Stimulated activated CD4-positive, alpha-beta T cell treated with anti-CD3 and anti-CD28 coated beads, Interleukin-4, amount 100 ng/mL, for 4 hours (primary cell): ENCODE data around the gene PIM2.

ENCODE experiments used
- DNase-seq, 2 experiments: peaks; one replicate each; pipeline ENCODE4 v3.0.0-alpha.2; 2020

The PIM2 gene

DNA sequence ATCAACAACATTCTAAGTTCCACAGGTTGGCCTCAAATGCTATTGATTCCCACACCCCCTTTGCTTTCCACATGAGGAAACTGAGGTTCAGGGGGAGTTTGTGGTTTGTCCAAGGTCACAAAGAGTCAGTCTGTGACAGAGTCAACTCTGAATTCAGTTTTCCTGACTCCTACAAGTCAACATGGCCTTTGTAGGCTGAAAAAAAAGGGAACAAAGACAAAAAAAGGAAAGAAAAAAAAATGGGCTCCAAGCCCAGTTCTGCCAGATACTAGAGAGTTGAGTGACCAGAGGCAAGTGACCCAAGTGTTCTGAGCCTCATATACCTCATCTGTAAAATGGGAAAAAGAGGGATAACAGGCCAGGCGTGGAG lies 16.5 kb upstream of the PIM2 start:
- DNase-seq, result no peak

DNA sequence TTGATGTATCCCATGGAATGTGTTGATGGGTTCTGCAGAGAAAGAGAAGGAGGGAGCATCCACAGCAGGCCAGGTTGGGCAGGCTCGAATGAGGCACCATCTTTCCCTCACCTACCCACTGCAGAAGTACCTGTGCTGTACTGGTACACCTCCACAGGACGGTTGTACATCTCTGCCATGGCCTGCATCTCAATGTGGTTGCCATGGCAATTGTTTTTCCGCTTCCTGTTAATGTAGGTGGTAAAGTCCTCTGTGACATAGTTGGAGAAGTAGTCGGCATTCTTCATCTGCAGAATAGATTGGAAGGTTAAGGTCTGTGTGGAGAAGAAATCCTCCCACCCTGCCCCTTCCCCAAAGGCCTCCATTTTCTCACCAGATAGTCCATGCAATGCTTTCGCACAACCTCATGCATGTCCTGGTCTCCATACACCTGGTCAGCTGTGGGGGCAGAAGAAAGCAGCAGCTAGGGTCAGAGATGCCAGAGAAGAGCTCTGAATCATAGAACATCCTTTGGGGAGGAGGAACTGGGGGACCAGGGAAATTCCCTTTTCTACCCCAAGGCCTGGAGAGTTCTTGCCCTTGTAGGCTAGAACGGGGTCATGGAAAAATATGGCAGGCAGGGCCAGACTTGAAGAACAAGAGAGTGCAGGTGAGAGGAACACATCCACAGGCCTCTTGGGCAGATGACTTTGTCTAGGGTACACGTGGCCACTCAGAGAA lies 15.9 kb upstream of the PIM2 start:
- DNase-seq, result peak in 1 of 2 experiments; percentile 47

DNA sequence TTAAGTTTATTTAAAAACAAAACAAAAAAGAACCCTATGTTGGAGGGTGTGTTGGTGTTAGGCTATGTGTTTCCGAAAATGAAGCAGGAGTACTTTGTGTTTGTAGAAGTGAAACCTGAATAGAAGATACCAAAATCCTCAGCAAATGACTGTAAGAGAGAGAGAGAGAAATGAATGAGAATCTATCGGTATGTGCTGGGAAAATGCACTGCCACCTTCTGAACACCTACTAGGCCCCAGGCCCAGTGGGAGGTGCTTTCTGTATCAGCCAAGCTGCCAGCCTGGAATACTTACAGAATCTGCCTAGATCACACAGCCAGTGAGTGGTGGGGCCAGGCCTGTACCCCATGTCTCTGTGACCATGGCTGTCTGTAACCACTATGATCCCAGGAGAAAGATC lies 14.9 kb upstream of the PIM2 start:
- no peak for DNase-seq

- no peak for DNase-seq
Measured at GRCh38 chrX:48927736-48928382, 9.0 kb upstream of the PIM2 start.

GRCh38 chrX:48927123-48927522 lies 8.3 kb upstream of the PIM2 start:
- DNase-seq, result no peak

DNA sequence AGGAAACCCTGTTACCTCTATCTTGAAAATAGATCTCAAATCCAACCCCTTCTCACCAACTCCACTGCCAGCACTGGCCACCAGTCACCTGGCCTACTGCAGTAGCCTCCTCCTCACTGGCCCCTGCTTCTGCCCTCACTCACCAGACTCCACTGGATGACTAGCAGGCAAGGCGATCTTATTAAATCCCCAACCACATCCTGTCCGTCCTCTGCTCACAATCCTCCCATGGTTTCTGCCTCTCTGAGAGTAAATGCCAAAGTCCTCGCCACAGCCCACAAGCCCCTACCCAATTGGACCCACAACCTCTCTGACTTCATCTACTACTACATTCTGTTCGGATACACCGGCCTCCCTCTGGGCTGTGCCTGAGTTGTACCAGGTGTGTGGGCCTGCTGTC lies 5.4 kb upstream of the PIM2 start:
- no peak for DNase-seq

DNA sequence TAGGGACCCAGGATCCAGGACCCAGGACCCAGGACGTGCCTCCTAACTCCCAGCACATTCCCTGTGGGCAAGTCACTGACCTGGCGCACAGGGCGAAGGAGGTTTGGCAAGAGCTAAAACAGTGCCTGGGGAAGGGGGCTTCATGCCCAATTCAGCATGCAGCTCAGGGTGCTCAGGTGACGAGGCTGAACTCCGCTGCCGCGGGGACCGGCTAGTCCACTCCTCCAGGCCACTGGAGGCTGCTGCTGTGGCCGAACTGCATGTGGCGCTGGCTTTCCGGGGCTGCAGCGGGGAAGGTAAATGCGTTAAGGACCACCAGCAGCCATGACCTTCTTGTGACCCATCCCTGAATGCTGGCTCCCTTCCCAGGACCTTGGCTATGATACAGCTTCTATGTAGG lies 4.9 kb upstream of the PIM2 start:
- no peak for DNase-seq

DNA sequence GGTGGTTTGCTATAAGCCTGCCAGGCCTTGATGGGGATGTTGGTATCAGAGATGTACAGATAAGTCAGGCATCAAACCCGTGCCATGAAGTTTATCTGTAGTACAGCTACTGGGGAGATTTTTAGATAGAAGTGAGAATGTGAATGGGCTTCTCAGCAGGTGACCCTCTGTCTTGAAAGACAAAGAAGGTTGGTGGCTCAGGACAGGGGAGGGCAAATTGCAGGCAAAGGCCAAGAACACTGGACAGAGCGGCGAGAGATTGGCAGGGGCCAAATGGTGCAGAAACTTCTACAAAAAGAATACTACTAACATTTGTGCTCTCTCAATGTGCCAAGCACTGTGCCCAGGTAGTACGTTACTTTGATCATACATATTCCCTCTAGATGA lies 1.9 kb upstream of the PIM2 start:
- no peak for DNase-seq

DNA sequence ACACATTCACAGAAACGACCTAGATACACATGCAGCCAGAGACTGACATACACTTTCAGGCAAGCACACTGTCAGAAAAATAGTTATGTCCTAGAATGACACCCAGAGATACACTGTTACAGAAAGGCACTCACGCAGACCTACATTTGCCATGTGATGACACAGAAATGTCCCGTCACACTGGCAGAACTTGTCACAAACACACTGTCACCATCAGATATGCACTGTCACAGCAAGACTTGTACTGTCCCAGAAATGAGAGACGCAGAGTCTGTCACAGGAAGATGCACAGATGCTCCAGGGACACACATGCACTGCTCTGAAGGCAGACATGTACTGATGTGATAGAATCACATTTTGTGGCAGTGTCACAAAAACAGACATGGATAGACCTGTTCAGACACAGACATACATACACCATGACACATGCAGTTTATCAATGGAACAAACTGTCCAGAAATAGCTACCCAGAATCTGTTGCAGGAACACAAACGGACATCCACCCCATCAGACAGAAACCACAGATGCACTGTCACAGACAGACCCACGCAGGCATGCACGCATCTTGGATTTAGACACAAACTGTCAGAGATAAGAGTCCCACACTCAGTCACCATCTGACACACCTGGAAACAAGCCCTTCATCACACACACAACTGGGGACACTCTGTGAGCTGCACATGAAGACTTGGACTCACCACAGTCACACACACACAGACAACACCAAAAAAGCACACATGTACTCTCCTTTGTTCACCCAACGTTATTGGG lies 1.3 kb upstream of the PIM2 start:
- no peak for DNase-seq

- DNase-seq, result no peak
Measured at GRCh38 chrX:48919360-48919841, 577 bp upstream of the PIM2 start.

DNA sequence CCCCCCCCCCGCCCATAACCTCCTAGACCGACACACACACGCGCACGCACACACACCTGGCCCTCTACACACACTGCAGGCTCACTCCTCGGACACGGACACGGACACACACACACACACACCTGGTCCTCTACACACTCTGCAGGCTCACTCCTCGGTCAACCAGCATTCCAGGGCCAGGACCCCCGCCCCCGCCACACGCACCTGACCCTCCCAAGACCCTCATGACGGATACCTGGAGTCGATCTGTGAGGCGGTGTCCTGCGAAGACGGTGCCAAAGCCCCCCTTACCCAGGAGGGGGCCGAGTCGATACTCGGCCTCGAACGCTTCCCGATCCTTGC lies 552 bp downstream of the PIM2 start:
- DNase-seq, result no peak

DNA sequence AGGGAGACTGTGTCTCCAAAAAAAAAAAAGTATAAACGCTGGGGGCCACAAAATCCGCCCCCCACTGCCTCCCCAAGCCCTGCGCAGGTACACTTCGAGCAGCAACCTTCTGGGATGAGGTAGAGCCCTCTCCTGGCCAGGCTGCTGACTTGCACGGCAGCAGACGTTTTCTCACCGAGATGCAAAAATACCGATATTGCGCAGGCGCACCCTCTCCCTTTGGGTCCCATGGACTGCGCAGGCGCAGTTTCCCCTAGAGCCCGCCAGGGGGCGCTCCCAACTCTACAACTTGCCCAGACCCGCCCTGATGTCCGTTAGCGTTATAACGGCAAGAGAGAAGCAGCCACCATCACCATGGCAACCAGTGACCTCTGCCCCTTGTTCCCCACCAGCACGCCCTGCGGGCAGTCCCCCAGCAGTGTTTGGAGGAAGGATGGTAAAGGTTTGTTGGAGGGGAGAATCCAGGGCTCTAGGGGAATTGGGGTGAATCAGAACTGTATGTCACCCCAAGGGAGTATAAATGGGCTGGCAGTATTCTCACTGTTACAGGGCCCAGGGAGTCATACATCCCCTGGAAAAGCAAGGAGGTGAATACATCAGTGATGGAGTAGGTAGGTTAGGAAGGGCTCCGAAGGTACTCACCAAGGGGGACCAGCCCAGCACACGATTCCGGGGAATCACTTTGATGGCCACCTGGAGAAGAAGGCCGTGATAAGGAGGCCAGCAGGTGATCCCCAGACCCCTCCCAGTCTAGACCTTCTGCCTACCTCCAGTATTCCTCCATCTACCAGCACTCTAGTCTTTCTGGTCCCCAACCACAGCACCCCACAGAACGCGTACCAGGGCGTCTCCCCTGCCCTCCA lies 1.5 kb downstream of the PIM2 start:
- DNase-seq, result peak; percentile 76 to 84

GRCh38 chrX:48914593-48915493 lies 4.0 kb downstream of the PIM2 start:
- no peak for DNase-seq

- DNase-seq, result no peak
Measured at GRCh38 chrX:48913605-48914366, 5.0 kb downstream of the PIM2 start.

DNA sequence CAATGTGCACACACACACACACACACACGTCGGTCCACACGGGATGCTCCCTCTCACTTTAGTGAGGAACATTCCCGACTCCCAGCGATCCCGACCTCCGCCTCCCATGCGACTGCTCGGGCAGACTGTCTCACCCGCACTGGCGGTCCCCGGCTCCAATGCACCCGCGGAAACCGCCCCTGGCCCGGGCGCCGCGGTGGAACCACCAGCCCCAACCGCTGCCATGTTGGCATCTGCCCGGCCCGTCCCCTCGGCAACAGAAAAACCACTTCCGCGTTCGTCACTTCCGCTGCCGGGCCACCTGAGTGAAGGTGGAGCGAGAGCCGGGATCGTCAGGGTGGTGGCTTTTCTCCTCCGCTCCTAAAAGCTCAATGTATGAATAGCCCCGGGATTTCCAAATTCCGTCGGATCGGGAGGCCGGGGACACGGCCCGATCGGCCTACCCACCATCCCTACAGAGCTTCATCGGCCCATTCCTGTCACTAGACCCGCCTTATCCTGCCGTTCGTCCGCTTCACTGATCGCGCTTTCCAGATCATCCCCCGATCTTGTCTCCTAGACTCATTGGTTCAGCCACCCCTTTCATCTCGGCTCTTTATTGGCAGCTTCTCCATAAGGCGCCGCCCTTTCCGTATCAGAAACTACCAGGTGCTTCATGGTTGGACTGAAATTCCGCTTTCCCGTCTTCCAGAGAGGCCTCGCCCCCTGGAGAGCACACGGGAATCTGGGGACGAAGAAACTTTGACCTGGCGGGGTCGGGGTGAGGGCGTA lies 7.2 kb downstream of the PIM2 start, which contains the start of gene SLC35A2:
SLC35A2 (minus strand) TSS at position 235 of the 771 bp plus-strand sequence; CDS start at position 225, 10 bp downstream.
- peak; percentile 78 to 83 for DNase-seq

- DNase-seq, result no peak
Measured at GRCh38 chrX:48910926-48911411, 7.9 kb downstream of the PIM2 start.

GRCh38 chrX:48909703-48910294 lies 9.0 kb downstream of the PIM2 start:
- no peak for DNase-seq

DNA sequence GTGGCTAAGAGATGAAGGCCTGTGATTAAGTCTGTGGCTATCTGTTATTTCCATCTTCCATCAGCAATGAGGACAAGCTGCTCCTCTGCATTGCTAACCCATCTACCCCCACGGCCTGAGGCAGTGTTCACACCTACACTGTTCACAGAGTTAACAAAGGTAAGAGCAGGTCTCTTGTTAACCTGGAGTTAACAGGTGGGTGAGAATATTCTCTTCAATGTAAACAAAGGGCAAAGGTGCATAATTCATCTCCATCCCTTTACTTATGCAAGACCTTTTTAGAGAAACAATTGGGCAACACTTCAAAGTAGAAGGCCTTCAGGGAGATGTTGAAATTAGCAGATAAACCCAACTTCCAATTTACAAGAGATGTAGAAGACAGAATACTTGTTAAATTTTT lies 10.2 kb downstream of the PIM2 start:
- DNase-seq, result no peak

DNA sequence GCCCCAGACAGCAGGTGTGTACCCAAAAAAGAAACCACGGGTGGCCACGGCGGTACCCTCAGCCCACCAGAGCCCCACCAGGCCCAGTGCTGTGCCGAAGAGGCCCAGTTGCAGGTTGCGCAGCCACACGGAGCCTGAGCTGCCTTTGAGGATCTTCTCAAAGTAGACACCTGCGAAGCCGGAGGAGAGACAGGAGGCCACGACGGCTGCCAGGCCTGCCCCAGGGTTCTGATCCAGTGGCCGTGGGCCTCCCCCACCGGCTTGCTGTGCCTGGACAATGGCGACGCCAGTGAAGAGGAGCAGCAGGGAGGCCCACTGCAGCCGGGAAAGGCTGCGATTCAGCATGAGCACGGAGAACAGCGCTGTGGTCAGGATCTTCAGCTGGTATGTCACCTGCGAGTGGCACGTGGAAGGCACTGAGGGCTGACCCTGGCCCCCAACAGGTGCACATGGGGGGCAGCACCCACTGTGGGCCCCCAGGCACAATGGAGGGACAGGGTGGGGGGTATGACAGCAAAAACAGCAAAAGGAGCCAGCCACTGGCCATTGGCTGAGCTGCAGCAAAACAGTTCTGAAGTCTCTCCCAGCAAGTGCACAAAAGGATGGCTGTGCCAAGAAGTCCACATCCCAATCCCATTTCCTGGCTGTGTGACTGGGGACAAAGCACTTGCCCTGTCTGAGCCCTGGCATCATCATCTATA lies 13.6 kb downstream of the PIM2 start:
- no peak for DNase-seq
